GM12872 (cell line): ENCODE data around the gene STK25.

Source experiments
- TF ChIP-seq, protein P1 (sequence below): IDR thresholded peaks from 3 replicates; pipeline ENCODE4 v1.5.1; 2011; ENCODE audit warnings: low read depth, mild to moderate bottlenecking, low read length, moderate library complexity; ENCODE audit not compliant: insufficient read depth

Gene STK25

GRCh38 chr2:241459520-241459919 lies 48.9 kb downstream of the STK25 start:
- TF ChIP-seq, protein P1, sequence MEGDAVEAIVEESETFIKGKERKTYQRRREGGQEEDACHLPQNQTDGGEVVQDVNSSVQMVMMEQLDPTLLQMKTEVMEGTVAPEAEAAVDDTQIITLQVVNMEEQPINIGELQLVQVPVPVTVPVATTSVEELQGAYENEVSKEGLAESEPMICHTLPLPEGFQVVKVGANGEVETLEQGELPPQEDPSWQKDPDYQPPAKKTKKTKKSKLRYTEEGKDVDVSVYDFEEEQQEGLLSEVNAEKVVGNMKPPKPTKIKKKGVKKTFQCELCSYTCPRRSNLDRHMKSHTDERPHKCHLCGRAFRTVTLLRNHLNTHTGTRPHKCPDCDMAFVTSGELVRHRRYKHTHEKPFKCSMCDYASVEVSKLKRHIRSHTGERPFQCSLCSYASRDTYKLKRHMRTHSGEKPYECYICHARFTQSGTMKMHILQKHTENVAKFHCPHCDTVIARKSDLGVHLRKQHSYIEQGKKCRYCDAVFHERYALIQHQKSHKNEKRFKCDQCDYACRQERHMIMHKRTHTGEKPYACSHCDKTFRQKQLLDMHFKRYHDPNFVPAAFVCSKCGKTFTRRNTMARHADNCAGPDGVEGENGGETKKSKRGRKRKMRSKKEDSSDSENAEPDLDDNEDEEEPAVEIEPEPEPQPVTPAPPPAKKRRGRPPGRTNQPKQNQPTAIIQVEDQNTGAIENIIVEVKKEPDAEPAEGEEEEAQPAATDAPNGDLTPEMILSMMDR = no peak

DNA sequence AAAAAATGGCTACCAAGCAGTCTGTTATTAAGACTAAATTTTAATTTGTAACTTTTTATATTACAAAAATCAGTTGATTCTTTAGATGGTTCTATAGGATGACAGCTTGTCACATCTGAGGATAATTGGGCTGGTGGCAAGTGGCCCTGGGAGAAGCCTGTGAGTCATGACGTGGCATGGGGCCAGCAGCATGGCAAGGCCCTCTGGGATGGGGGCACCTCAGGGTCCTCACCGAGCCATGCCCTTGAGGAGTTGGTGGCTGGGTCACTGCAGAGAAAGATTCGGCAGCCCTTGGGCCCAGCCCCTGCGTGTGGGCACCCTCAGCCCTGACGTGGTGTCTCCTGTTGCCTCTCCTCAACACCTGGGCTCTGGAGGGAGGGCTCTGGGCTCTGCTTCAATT lies 49.7 kb downstream of the STK25 start:
- TF ChIP-seq, protein P1 = no peak

- TF ChIP-seq, protein P1 = no peak
Observed at GRCh38 chr2:241456546-241456945, 51.8 kb downstream of the STK25 start.

DNA sequence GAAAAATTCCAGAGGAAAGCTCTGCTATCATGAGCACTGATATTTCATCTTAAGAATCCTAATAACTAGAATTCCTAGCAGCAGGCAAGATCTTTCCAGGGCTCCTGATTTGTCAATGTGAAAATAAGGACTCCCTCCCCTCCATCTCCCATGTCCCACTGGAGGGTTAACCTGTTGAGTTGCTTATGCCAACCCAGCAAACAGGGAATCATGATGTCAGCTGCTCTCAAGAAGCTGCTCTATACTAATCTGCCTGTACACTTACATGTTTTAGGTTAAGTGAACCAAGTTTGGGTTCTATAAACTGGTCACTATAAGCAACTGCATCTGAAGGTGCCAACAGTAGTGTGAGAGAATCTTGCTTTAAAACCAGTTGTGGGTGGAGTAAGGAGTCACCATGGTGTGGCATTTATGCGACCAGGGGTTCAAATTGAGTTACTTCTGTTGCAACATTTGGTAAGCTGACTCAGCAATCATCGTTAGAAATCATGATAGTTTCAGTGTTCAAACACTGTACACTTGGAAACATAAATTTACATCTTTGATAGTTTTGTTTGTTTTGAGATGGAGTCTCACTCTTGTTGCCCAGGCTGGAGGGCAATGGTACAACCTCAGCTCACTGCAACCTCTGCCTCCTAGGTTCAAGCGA lies 53.4 kb downstream of the STK25 start:
- TF ChIP-seq, protein P1 = no peak

DNA sequence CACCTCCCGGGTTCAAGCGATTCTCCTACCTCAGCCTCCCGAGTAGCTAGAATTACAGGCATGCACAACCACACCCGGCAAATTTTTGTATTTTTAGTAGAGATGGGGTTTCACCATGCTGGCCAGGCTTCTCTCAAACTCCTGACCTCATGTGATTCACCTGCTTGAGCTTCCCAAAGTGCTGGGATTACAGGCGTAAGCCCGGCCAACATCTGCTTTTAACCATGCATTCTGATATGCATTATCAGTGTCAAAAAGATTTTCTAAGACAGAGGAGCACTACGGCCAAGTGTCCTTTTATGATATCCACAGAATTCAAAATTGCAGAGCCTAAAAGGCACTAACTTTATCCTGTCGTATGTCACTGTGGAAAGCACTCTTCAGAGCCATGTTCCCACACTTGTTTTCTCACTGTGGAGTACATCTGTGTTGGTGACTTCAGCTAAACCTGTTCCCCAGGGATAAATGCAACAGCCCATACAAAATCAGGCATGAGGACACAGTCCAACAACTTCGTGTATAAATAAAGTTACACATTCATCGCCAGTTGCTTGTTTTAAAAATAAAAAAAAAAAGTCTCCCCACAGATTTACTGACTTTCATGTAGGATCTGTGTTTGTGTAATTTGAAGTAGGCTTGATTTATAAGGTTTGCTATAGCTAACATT lies 56.4 kb downstream of the STK25 start:
- TF ChIP-seq, protein P1 = no peak

GRCh38 chr2:241445426-241445825 lies 63.0 kb downstream of the STK25 start:
- TF ChIP-seq, protein P1 = no peak

DNA sequence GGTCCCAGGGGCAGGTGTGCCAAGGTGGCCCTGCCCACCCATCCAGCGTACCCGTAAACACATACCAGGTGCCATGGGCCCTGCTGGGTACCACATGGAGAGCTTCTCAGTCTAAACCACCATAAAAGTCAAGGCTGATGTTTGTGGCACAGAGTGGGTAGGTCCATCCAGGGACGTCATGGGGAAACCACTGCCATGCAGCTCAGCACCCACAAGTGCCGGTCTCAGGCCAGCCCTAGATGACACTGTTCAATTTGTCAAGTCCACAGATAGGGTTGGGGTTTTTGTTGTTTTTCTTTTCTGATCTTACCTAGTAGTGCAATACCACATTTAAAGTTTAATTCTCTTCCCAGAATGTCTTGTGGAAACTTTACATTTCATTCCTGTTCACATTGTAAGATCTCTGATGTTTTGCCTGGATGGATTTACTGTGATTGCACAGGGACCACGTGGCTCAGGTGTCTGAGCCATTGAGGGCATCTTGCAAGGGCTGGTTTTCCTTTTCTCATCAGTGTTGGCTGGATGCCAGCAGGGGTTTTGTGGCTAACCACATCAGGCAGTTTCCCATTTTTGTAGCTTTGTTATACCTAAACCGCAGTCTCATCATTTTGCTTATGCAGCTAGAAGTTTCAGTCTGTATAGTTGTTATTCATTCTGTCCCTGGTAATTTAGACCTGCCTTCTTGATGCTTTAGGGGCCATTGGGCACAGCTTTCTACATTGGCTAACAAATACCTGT lies 64.7 kb downstream of the STK25 start:
- TF ChIP-seq, protein P1 = no peak
